PC-3 (cell line): ENCODE data around the gene CERS6. TPM values are rescaled to one million over a fixed set of nuclear protein-coding genes. Genes with fewer than 3 reads are reported as not detected.

Experiments
- ATAC-seq: fragments of 200-7000 bp; cut with Tn5 transposase; 2 replicates; pipeline ENCODE4 v1.9.1; 2020; ENCODE audit warnings: mild to moderate bottlenecking, moderate library complexity
- BruUV-seq: library from RNA; stranded (reverse); fragments of 400-500 nt; replicated peaks from 2 replicates; lab custom pipeline; 2021; lab: Mats Ljungman, UMichigan
- CTCF ChIA-PET: fragments of 300-600 bp; sonication (Branson Sonifier 250); formaldehyde crosslinking; loops from one replicate; lab custom pipeline; 2022; ENCODE audit warnings: antibody characterized with exemption; lab: Charles Lee
- POLR2A ChIA-PET: fragments of 300-600 bp; sonication (Branson Sonifier 250); formaldehyde crosslinking; loops from one replicate; lab custom pipeline; 2022; ENCODE audit warnings: antibody characterized with exemption; ENCODE audit not compliant: unreplicated experiment; lab: Charles Lee
- DNase-seq: peaks from one replicate; pipeline ENCODE4 v3.0.0-alpha.2; 2015
- H2AFZ ChIP-seq: fragments of 300-600 bp; sonication (generic); 2 replicates; pipeline ENCODE4 v1.6.0; 2016; ENCODE audit warnings: antibody characterized with exemption, low read length
- H3F3A ChIP-seq: fragments of 300-600 bp; sonication (generic); one replicate; pipeline ENCODE4 v1.6.0; 2017; ENCODE audit warnings: antibody characterized with exemption, low read length, control low read depth, mild to moderate bottlenecking; ENCODE audit not compliant: unreplicated experiment
- H3K27ac ChIP-seq: fragments of 300-600 bp; sonication (generic); 2 replicates; pipeline ENCODE4 v1.5.1; 2016; ENCODE audit warnings: mild to moderate bottlenecking, low read length
- H3K27me3 ChIP-seq: fragments of 300-600 bp; sonication (generic); 2 replicates; pipeline ENCODE4 v1.6.1; 2016; ENCODE audit warnings: low read length, mixed read lengths
- H3K36me3 ChIP-seq: fragments of 300-600 bp; sonication (generic); 2 replicates; pipeline ENCODE4 v1.6.1; 2016; ENCODE audit warnings: low read depth, mixed run types, low read length, mixed read lengths
- H3K4me1 ChIP-seq: fragments of 300-600 bp; sonication (generic); 2 replicates; pipeline ENCODE4 v1.5.1; 2016; ENCODE audit warnings: low read length; ENCODE audit not compliant: insufficient read depth
- H3K4me2 ChIP-seq: fragments of 300-600 bp; sonication (generic); 2 replicates; pipeline ENCODE4 v1.6.0; 2016; ENCODE audit warnings: low read length
- H3K4me3 ChIP-seq: fragments of 300-600 bp; sonication (generic); 2 replicates; pipeline ENCODE4 v1.5.1; 2016; ENCODE audit warnings: mild to moderate bottlenecking, low read length, mixed read lengths
- H3K79me2 ChIP-seq: fragments of 300-600 bp; sonication (generic); 2 replicates; pipeline ENCODE4 v1.6.1; 2017; ENCODE audit warnings: low read length, mixed read lengths
- H3K9ac ChIP-seq: fragments of 300-600 bp; sonication (generic); 2 replicates; pipeline ENCODE4 v1.6.0; 2016; ENCODE audit warnings: mild to moderate bottlenecking, low read length
- H3K9me2 ChIP-seq: fragments of 300-600 bp; sonication (generic); replicated peaks from 2 replicates; pipeline ENCODE4 v1.6.1; 2016; ENCODE audit warnings: mixed run types, low read length, mixed read lengths
- H3K9me3 ChIP-seq: fragments of 300-600 bp; sonication (generic); 2 replicates; pipeline ENCODE4 v1.6.1; 2016; ENCODE audit warnings: low read length, mixed read lengths
- H4K20me1 ChIP-seq: fragments of 300-600 bp; sonication (generic); 2 replicates; pipeline ENCODE4 v1.6.1; 2016; ENCODE audit warnings: low read length, mixed read lengths
- CTCF ChIP-seq: fragments of 300-600 bp; sonication (generic); conservative IDR thresholded peaks from 2 replicates; pipeline ENCODE4 v1.5.1; 2017; ENCODE audit warnings: antibody characterized with exemption, low read depth, mild to moderate bottlenecking, low read length
- EZH2 ChIP-seq: fragments of 300-600 bp; sonication (generic); IDR thresholded peaks from one replicate; pipeline ENCODE4 v1.6.1; 2017; ENCODE audit warnings: antibody characterized with exemption, mild to moderate bottlenecking, low read length; ENCODE audit not compliant: unreplicated experiment
- EZH2phosphoT487 ChIP-seq: fragments of 300-600 bp; sonication (generic); IDR thresholded peaks from 2 replicates; pipeline ENCODE4 v1.6.1; 2018; ENCODE audit warnings: mild to moderate bottlenecking, antibody characterized with exemption, low read length, borderline replicate concordance
- intact Hi-C: fragments of 100-400 bp; cut with micrococcal nuclease; formaldehyde crosslinking; loops from 2 replicates; pipeline ENCODE4 v1.9.0; 2023
- total RNA-seq: library from RNA; depleted of rRNA; stranded (reverse); fragments of >200 nt; gene quantifications from 2 replicates; pipeline ENCODE4 v1.2.3, GENCODE V29; 2014

The CERS6 gene
- total RNA-seq, 1 experiment from 2014 or later, result 24.2 TPM

- Histone ChIP-seq H3K9me3 (no peaks in the 10 kb centered on the region), H3K27ac (no peak overlapping the region), H3K4me2 (no peak overlapping the region), H3K9me2 (no peaks in the 10 kb centered on the region), H2AFZ (no peak overlapping the region), H3K79me2 (no peaks in the 10 kb centered on the region), H3K4me1 (peaks cover 15% of the 10 kb centered on the region), H3K27me3 (no peaks in the 10 kb centered on the region), H3K9ac (no peak overlapping the region), H3K4me3 (no peak overlapping the region), H4K20me1 (no peaks in the 10 kb centered on the region), H3F3A (no peaks in the 10 kb centered on the region), H3K36me3 (no peaks in the 10 kb centered on the region)
- no TSS peak for BruUV-seq
- POLR2A ChIA-PET, result no interaction called here
- CTCF ChIA-PET, result no interaction called here
- ATAC-seq, result no peak
- DNase-seq, result no peak
- intact Hi-C loops, result no loop called here
- TF ChIP-seq EZH2, result no peak
Observed at GRCh38 chr2:168770796-168771195, 314.7 kb downstream of the CERS6 start.

DNA sequence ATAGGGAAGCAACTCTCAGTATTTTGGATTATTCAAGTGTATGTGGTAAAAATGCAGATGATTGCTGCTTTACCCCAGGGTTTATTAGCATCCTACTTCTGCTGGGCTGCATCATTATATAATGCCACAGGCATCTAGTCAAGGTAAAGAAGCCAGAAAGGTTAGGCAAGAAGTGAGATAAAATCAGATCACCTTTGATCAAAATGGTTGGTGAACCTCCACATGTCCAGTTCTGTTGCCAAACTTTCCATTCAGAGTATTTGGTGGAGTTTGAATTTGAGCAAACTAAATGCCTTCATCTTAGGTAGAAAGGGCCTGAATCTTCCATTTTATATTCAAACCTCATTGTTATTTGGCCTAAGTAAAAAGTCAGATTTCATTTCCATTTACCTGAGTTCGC lies 316.6 kb downstream of the CERS6 start:
- Histone ChIP-seq H3K9me2 (no peaks in the 10 kb centered on the region), H3K27me3 (no peaks in the 10 kb centered on the region), H3K9ac (no peak overlapping the region), H3K4me3 (no peak overlapping the region), H3K4me2 (no peak overlapping the region), H3K79me2 (no peaks in the 10 kb centered on the region), H3K27ac (no peak overlapping the region), H3K36me3 (no peaks in the 10 kb centered on the region), H3K4me1 (no peaks in the 10 kb centered on the region), H4K20me1 (no peaks in the 10 kb centered on the region), H3F3A (no peaks in the 10 kb centered on the region), H3K9me3 (no peaks in the 10 kb centered on the region), H2AFZ (no peak overlapping the region)
- no peak for DNase-seq
- no peak for ATAC-seq
- intact Hi-C loops, result loop anchor here (1.0 kb wide), 1 partner anchor 148 kb away; no protein-coding TSS in a partner anchor
- POLR2A ChIA-PET, result no interaction called here
- TF ChIP-seq EZH2phosphoT487, result no peak
- no peak for TF ChIP-seq CTCF
- TF ChIP-seq EZH2, result no peak
- CTCF ChIA-PET, result no interaction called here
- BruUV-seq, result no TSS peak

GRCh38 chr2:168773128-168773527 lies 317.1 kb downstream of the CERS6 start:
- no TSS peak for BruUV-seq
- no peak for ATAC-seq
- Histone ChIP-seq H3K9me3 (no peaks in the 10 kb centered on the region), H3K4me2 (no peak overlapping the region), H3K4me1 (no peaks in the 10 kb centered on the region), H3K27me3 (no peaks in the 10 kb centered on the region), H3K79me2 (no peaks in the 10 kb centered on the region), H3K9me2 (no peaks in the 10 kb centered on the region), H2AFZ (no peak overlapping the region), H3F3A (no peaks in the 10 kb centered on the region), H3K27ac (no peak overlapping the region), H3K36me3 (no peaks in the 10 kb centered on the region), H3K9ac (no peak overlapping the region), H3K4me3 (no peak overlapping the region), H4K20me1 (no peaks in the 10 kb centered on the region)
- ChIA-PET CTCF (no interaction called here), POLR2A (no interaction called here)
- no peak for DNase-seq
- TF ChIP-seq CTCF (no peak), EZH2 (no peak), EZH2phosphoT487 (no peak)
- intact Hi-C loops, result loop anchor here (1.0 kb wide), 1 partner anchor 147 kb away; no protein-coding TSS in a partner anchor
